GM12873 (cell line): ENCODE data around the gene CHRDL1.
A peak's percentile ranks its signal among the peaks of the same experiment; 100 is the strongest.

Experiments
- CTCF ChIP-seq: IDR thresholded peaks from 2 replicates; pipeline ENCODE4 v1.5.1; 2012; ENCODE audit warnings: low read depth, mild to moderate bottlenecking, moderate library complexity, low read length, control low read depth; ENCODE audit not compliant: insufficient read depth; ENCODE audit errors: missing control alignments

Gene CHRDL1

GRCh38 chrX:110667706-110668105 is 127.9 kb downstream of the CHRDL1 start:
- TF ChIP-seq CTCF: no peak

GRCh38 chrX:110665223-110666002 is 130.2 kb downstream of the CHRDL1 start:
- peak; percentile 74 for TF ChIP-seq CTCF

DNA sequence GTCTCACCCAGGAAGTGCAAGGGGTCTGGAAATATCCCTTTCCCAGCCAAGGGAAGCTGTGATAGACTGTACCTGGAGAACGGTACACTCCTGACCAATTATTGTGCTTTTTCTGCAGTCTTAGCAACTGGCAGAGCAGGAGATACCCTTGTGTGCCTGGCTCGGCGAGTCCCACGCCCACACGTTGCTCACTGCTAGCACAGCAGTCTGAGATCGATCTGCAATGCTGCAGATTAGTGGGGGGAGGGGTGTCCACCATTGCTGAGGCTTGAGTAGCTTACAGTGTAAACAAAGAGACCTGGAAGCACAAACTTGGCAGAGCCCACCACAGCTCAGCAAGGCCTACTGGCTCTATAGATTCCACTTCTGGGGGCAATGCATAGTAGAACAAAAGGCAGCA is 138.5 kb downstream of the CHRDL1 start:
- no peak for TF ChIP-seq CTCF

DNA sequence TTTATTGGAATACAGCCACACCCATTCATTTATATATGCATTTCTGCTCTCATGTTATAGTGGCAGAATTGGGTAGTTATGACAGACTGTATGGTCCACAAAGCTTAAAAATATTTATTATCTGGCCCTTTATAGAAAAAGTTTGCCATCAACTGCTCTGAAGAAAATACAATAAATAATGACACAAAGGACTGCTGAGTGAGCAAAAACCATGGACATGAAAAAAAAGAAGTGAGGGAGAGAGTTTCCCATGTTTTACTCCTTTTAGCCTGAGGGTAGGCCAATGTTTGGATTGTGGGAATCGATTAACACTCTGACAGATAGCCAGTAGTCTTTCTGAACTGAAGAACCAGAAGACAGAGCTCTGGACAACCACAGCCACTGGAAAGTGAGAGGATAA is 149.2 kb downstream of the CHRDL1 start:
- TF ChIP-seq CTCF: no peak
